H1 (cell line): ENCODE data around the gene OS9. TPM values are rescaled to one million over a fixed set of nuclear protein-coding genes. Genes with fewer than 3 reads are reported as not detected.

Experiments
- ASH2L ChIP-seq: fragments of 200-600, 300-600 bp; sonication (generic); IDR thresholded peaks from one replicate; pipeline ENCODE4 v1.7.1; 2017; ENCODE audit warnings: low read length
- ATF2 ChIP-seq: IDR thresholded peaks from 2 replicates; pipeline ENCODE4 v1.6.1; 2012; ENCODE audit warnings: low read length, inconsistent platforms
- CHD1 ChIP-seq: IDR thresholded peaks from 2 replicates; pipeline ENCODE4 v1.6.1; 2012; ENCODE audit warnings: low read depth, low read length, improper control_type of control experiment
- FOSL1 ChIP-seq: IDR thresholded peaks from 2 replicates; pipeline ENCODE4 v1.6.1; 2011; ENCODE audit warnings: mild to moderate bottlenecking, low read depth, low read length, moderate library complexity; ENCODE audit not compliant: insufficient read depth
- KDM1A ChIP-seq: fragments of 200-600, 300-600 bp; sonication (generic); IDR thresholded peaks from 2 replicates; pipeline ENCODE4 v1.7.1; 2016; ENCODE audit warnings: mild to moderate bottlenecking, low read length, borderline replicate concordance
- MAX ChIP-seq: IDR thresholded peaks from 2 replicates; pipeline ENCODE4 v1.6.1; 2012; ENCODE audit warnings: inconsistent platforms
- NANOG ChIP-seq: IDR thresholded peaks from 2 replicates; pipeline ENCODE4 v1.6.1; 2011; ENCODE audit warnings: low read length, low read depth, mild to moderate bottlenecking, inconsistent platforms; ENCODE audit not compliant: insufficient read depth, poor library complexity, severe bottlenecking
- NRF1 ChIP-seq: IDR thresholded peaks from 2 replicates; pipeline ENCODE4 v1.6.1; 2011; ENCODE audit warnings: mild to moderate bottlenecking, low read depth, low read length, improper control_type of control experiment
- RNF2 ChIP-seq: fragments of 200-900, 300-1000 bp; sonication (generic); IDR thresholded peaks from 2 replicates; pipeline ENCODE4 v1.7.1; 2016; ENCODE audit warnings: borderline replicate concordance, low read depth, mild to moderate bottlenecking, antibody characterized with exemption, low read length; ENCODE audit not compliant: poor library complexity, severe bottlenecking; ENCODE audit errors: missing control alignments
- SAP30 ChIP-seq: fragments of 300-600 bp; sonication (generic); IDR thresholded peaks from 2 replicates; pipeline ENCODE4 v1.7.1; 2012; ENCODE audit warnings: low read length, moderate library complexity, mild to moderate bottlenecking, inconsistent platforms; ENCODE audit not compliant: insufficient read depth, insufficient replicate concordance
- SUZ12 ChIP-seq: fragments of 200-600 bp; sonication (generic); IDR thresholded peaks from 2 replicates; pipeline ENCODE4 v1.6.1; 2012; ENCODE audit warnings: mild to moderate bottlenecking, inconsistent platforms, low read length, moderate library complexity, mixed read lengths
- YY1 ChIP-seq: IDR thresholded peaks from 2 replicates; pipeline ENCODE4 v1.6.1; 2011; ENCODE audit warnings: low read depth, mild to moderate bottlenecking, low read length
- polyA plus RNA-seq, 7 experiments: library from polyadenylated mRNA; depleted of rRNA in 3 of 7; stranded (reverse) in 5 of 7; unstranded in 2 of 7; fragments of >200 nt in 5 of 7; fragments of 200-250 nt in 2 of 7; gene quantifications; 1 replicate in 5 of 7; 2 replicates in 1 of 7; 4 replicates in 1 of 7; pipeline versions ENCODE4 v1.2.1 to v1.2.3, GENCODE V29; 2011 to 2013; ENCODE audit warnings: missing spikeins in 2 of 7, mixed read lengths in 2 of 7
- total RNA-seq: library from RNA; stranded (reverse); fragmentation: NEBNext Ultra II Directional; extraction: Animal tissue kit (Norgen Biotek cat#: 25700); gene quantifications from 2 replicates; pipeline ENCODE4 v1.2.1, GENCODE V29; 2021

OS9 gene
- total and polyA plus RNA-seq, 2 of the 8 experiments (the other 6 are each of a cell fraction or from before 2014, with no cell fraction given) = 71.0 to 108 TPM

GRCh38 chr12:57727758-57728395 is 33.9 kb downstream of the OS9 start (continued):
- TF ChIP-seq NRF1 (0 out of 2 replicates have a peak, but pooled peaks have one; percentile 8), FOSL1 (no peak), SAP30 (peak; percentile 83), CHD1 (no peak), YY1 (peak; percentile 86), RNF2 (no peak), MAX (peak; percentile 54; the same call in 1 of the 2 replicates), NANOG (no peak), ATF2 (no peak), SUZ12 (no peak), ASH2L (no peak), KDM1A (no peak)
